Nephron (organoid): ENCODE measurements around the gene ARID3C.
A peak's percentile ranks its signal among the peaks of the same experiment; 100 is the strongest.

Experiments used
- H3K27ac Mint-ChIP-seq, 3 experiments: 2 replicates each; pipeline ENCODE4 v1.8.0; 2020; ENCODE audit warnings: mixed read lengths in 3 of 3, mild to moderate bottlenecking in 2 of 3, moderate library complexity in 1 of 3
- H3K27me3 Mint-ChIP-seq: 2 replicates; pipeline ENCODE4 v1.8.0; 2021; ENCODE audit warnings: low read depth, mild to moderate bottlenecking, moderate library complexity, mixed read lengths
- H3K36me3 Mint-ChIP-seq: 2 replicates; pipeline ENCODE4 v1.8.0; 2020; ENCODE audit warnings: low read depth, mixed read lengths
- H3K4me1 Mint-ChIP-seq: 2 replicates; pipeline ENCODE4 v1.8.0; 2020; ENCODE audit warnings: mixed read lengths
- H3K4me3 Mint-ChIP-seq, 3 experiments: 2 replicates each; pipeline ENCODE4 v1.8.0; 2020; ENCODE audit warnings: mild to moderate bottlenecking in 3 of 3, mixed read lengths in 3 of 3, moderate library complexity in 2 of 3
- H3K9me3 Mint-ChIP-seq: 2 replicates; pipeline ENCODE4 v1.8.0; 2020; ENCODE audit warnings: mixed read lengths
- TF ChIP-seq, protein P1 (sequence below), 3 experiments: fragments of 200-600 bp; sonication (generic); IDR thresholded peaks; one replicate each; pipeline ENCODE4 v1.5.0; 2021; ENCODE audit warnings: antibody characterized with exemption in 3 of 3; ENCODE audit not compliant: unreplicated experiment in 3 of 3

ARID3C gene

GRCh38 chr9:34620061-34620994, 8.5 kb downstream of the ARID3C start, which contains the start of gene DCTN3:
TSS of gene DCTN3 (minus strand) at chr9:34620495. CDS start at chr9:34620464, 31 bp downstream.
- Mint-ChIP-seq H3K27me3 (peaks cover 32% of the 10 kb centered on the region), H3K36me3 (peaks cover 10% of the 10 kb centered on the region), H3K4me1 (peaks cover 20% of the 10 kb centered on the region), H3K27ac (peak within 1 kb of the TSS; percentile 14 to 65 (median 25)), H3K4me3 (peak within 1 kb of the TSS; percentile 90 to 96 (median 95)), H3K9me3 (no peaks in the 10 kb centered on the region)
- TF ChIP-seq, protein P1, sequence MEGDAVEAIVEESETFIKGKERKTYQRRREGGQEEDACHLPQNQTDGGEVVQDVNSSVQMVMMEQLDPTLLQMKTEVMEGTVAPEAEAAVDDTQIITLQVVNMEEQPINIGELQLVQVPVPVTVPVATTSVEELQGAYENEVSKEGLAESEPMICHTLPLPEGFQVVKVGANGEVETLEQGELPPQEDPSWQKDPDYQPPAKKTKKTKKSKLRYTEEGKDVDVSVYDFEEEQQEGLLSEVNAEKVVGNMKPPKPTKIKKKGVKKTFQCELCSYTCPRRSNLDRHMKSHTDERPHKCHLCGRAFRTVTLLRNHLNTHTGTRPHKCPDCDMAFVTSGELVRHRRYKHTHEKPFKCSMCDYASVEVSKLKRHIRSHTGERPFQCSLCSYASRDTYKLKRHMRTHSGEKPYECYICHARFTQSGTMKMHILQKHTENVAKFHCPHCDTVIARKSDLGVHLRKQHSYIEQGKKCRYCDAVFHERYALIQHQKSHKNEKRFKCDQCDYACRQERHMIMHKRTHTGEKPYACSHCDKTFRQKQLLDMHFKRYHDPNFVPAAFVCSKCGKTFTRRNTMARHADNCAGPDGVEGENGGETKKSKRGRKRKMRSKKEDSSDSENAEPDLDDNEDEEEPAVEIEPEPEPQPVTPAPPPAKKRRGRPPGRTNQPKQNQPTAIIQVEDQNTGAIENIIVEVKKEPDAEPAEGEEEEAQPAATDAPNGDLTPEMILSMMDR (IDR thresholded peaks at IDR 0.05; ENCODE audit: unreplicated experiment in 3 of 3) = no peak

- TF ChIP-seq, protein P1 (IDR thresholded peaks at IDR 0.05; ENCODE audit: unreplicated experiment in 3 of 3) = no peak
- Mint-ChIP-seq H3K36me3 (peaks cover 16% of the 10 kb centered on the region), H3K27ac (no peak overlapping the region), H3K4me1 (peaks cover 31% of the 10 kb centered on the region), H3K4me3 (peak overlapping the region in 1 of 3 experiments; percentile 38), H3K9me3 (no peaks in the 10 kb centered on the region), H3K27me3 (no peaks in the 10 kb centered on the region)
Observed at GRCh38 chr9:34615132-34615531, 13.7 kb downstream of the ARID3C start.

DNA sequence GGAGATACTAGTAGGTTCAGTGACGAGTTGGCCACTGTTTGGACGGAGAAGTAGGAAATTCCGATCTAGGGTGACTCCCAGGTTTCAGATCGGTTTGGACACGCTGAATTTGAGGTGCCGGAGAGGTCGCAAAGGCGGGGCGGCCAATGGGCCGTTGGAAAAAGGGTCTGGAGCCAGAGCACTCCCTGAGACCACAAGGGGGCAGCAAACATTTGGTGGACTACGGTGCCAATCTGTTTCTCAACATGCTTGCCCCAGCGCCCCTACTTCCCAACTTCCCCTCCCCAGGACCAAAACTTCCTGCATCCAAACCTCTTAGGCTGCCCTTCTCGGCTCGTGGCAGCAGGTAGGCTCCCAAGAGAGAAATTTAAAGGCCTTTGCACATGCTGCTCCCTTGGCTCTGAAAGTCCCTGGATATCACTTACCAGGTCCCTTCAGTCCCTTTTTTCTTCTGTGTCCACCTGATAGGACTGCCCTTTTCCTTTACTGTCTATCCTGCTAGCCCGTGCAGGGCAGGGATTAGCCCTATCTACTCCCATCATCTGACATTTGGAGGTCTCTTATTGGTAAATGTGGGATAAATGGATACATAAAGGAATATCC, 16.0 kb downstream of the ARID3C start:
- Mint-ChIP-seq H3K36me3 (peaks cover 16% of the 10 kb centered on the region), H3K27me3 (no peaks in the 10 kb centered on the region), H3K9me3 (no peaks in the 10 kb centered on the region), H3K4me3 (peak overlapping the region; percentile 84 to 91 (median 90)), H3K4me1 (peaks cover 21% of the 10 kb centered on the region), H3K27ac (peak overlapping the region; percentile 26 to 86 (median 85))
- TF ChIP-seq, protein P1 (IDR thresholded peaks at IDR 0.05; ENCODE audit: unreplicated experiment in 3 of 3) = peak; percentile 81 to 87 (median 82)

DNA sequence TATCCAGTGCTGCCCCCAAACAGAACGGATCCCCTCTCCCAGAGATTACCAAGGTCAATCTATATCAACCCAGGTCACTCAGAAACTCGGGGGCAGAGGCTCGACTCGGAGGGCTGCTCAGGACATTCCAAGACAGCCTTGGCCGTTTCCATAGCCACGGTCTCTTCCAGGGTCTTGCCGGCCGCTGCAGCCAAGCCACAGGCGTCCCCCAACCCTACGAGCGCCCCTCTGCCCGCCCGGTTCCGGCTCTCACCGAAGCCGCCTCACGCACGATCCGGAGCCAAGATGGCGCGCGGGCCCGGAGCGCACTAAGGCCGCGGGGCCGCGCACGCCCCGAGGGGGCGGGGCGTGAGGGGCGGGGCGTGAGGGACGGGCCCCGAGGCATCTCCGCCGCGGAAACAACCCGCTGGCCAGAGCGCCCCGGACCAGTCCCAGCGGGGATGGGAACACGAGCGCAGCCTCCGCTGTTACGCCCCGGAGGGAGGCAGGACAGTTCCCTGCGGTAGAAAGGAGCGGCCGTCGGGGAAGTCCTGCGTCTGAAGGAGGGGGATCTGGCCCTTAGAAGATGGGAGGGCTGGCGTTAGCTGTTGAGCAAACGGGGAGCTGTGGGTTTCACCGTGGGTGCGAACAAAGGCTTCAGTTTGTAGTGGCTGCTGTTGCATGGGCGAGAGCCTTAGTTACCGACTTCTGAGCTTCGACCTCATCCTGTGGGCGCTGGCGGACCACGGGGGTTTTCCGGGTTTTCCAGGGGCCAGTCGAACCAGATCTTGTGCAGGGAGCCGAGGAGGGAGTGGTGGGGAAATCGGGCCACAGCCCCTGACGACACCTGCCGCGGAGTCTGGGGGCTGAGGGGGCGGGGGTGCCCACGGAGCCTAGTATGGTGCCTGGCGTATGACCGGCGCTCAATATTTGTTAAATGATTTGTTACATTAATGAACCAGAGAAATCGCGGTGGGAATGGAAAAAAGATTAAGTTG, 16.8 kb downstream of the ARID3C start, which contains the start of gene RPP25L:
TSS of gene RPP25L (minus strand) at position 287 of the 977 bp plus-strand sequence. CDS start 801 bp downstream, outside the sequence.
- peak within 1 kb of the TSS; percentile 84 to 91 (median 90) for H3K4me3 Mint-ChIP-seq
- no peaks in the 10 kb centered on the region for H3K9me3 Mint-ChIP-seq
- peaks cover 21% of the 10 kb centered on the region for H3K4me1 Mint-ChIP-seq
- no peaks in the 10 kb centered on the region for H3K27me3 Mint-ChIP-seq
- H3K36me3 Mint-ChIP-seq = peaks cover 16% of the 10 kb centered on the region
- TF ChIP-seq, protein P1 (IDR thresholded peaks at IDR 0.05; ENCODE audit: unreplicated experiment in 3 of 3) = no peak
- peak within 1 kb of the TSS; percentile 85 to 86 (median 85) for H3K27ac Mint-ChIP-seq

DNA sequence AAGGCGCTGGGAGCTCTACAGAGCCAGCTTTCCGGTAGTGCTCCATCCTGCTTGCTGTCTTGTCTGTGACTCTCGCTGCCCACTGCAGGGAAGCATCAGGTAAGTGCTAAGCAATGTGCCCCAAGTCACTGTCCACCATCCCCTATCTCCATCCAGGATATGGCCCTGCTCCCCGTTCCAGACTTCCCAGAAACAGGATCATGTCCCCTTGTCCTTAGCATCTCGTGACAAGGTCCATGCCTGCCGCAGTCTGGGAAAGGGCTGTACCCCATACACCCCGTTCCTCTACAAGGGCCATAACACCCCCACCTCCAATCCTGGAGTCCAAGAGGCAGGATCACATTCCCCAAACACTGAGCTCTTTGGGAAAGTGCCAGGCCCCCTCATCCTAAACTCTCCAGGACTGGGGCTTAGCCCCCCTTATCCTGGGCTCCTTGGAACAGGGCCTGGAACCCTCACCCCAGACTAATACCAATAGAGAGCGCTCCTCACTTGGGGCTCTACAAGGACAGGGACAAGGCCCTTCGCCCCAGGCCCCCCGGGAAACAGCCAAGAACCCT, 17.5 kb downstream of the ARID3C start:
- Mint-ChIP-seq H3K4me1 (peaks cover 21% of the 10 kb centered on the region), H3K27ac (peak overlapping the region; percentile 85 to 86 (median 85)), H3K36me3 (peaks cover 11% of the 10 kb centered on the region), H3K4me3 (peak overlapping the region; percentile 84 to 91 (median 90)), H3K9me3 (no peaks in the 10 kb centered on the region), H3K27me3 (no peaks in the 10 kb centered on the region)
- TF ChIP-seq, protein P1 (IDR thresholded peaks at IDR 0.05; ENCODE audit: unreplicated experiment in 3 of 3) = no peak
